Dermis microvascular lymphatic vessel endothelial cell (primary cell): ENCODE data around the gene PFKP. TPM values are rescaled to one million over a fixed set of nuclear protein-coding genes. Genes with fewer than 3 reads are reported as not detected.
"Not testable (repeated sequence)": the region's sequence is repeated elsewhere in the genome, so short reads cannot be mapped to it uniquely, and the experiment has no call there.

Experiments used
- DNase-seq, 2 donors: peaks; one replicate each; pipeline versions ENCODE4 v3.0.0 to v3.0.0-alpha.2; 2010; ENCODE audit warnings: low read depth in 2 of 2
- total RNA-seq: library from RNA; depleted of rRNA; stranded (reverse); fragments of >200 nt; gene quantifications from 2 replicates; pipeline ENCODE4 v1.2.1, GENCODE V29; 2014

The PFKP gene
- total RNA-seq, 1 donor from 2014 or later: 166 TPM

DNA sequence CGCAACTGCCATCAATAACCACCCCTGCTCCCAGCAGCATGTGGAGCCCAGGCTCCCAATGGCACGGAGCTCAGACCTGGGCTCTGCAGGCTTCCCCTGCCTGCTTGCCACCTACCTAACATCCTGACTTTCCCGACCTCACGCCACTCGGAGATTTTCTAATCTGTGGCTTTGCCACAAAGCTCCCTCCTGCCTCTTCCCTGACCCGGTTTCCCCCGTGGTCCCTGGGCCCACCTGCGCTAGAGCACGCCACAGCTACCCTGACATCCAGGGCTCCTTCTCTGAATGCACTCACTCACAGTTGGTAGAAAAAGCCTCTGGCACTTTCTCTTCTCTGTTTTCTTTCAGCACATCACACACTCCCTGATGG, 85.2 kb downstream of the PFKP start:
- DNase-seq: no peak

DNA sequence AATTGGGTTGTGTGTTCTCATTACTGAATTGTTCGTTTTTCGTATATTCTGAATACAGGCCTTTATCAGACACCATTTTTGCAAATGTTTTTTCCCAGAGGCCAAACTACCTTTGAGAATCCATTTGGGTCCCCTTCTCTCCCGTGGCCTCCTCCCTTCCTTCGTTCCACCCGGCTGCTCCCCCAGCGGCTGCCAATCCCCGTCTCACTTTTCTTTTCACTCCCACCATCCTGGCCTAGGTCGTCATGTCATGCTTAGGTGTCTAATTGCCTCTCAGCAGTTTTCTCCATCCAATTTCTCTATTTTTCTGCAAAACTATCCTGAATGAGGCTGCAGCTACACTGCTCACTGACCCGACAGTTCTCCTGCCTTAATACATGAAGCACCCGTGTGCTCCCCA, 87.3 kb downstream of the PFKP start:
- no peak for DNase-seq

DNA sequence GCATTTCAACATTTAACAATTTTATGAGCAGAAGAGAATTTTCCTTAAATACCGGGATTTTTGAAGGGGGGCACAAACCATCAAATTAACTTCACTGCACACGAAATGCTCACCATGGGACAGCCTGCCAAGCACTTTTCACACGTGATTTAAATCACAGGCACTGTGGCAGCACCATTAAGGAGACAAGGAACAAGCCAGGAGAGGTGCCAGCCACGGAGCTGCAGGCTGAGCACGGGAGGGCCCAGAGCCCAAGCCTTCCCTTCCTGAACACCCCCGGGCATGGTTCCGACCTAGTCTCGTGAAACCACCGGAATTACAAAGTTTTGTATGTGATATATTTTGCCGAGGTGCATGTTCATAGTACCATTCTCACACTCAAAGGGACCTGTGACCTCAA, 91.8 kb downstream of the PFKP start:
- no peak for DNase-seq

DNA sequence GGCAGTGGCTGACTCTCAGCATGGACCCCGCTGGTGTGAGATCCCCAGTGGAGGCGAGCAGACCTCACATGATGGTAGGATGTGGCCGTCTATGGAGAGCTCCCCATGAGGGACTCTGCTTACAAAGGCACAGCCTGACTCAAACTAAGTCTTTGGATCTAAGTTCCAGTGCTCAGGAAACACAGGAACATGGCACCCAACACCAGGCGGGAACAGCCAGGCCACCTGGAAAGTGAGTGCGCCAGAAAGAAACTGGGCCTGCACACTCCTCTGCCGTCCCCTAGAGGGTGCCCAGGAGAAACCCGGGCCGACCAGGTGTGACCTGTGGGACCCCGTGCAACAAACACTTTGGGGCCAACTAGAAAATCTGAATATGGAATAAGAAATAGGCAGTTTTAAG, 95.2 kb downstream of the PFKP start:
- DNase-seq: no peak

DNA sequence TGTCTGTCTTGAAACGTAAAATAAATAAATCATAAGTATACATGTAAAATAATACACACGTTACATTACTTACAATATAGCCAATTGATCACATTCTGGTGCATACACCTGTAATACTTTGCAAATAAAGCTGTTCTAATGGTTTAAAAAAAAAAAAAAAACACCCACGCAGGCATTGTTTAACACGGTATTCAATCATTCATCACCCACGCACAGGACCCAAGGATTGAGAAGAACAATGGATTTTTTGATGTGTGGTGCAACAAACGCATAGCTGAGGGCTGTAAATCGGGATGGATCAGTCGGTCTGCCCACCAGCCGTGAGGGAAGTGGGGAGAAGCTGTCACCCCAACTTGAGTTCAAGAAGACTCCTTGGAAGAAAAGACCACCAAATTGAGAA, 96.5 kb downstream of the PFKP start:
- peak in 1 of 2 donors; percentile 22 for DNase-seq

DNA sequence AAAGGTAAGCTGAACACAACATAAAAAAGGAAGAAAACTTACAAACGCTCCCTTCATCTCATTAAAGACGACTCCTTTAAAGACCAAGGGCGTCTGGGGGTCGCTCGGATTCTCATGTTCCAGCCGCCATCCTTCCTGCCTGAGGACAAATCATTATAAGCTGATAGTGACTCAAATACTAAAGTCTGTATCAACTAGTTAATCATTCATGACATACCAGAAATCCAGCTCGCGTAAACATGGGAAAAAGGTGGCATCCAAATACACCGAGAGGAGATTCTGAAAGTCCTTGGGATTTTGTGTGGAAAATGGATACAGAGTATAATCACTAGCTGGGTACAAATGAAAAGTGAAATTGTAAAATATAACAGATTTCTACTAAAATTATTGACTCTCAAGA, 97.8 kb downstream of the PFKP start:
- no peak for DNase-seq

DNA sequence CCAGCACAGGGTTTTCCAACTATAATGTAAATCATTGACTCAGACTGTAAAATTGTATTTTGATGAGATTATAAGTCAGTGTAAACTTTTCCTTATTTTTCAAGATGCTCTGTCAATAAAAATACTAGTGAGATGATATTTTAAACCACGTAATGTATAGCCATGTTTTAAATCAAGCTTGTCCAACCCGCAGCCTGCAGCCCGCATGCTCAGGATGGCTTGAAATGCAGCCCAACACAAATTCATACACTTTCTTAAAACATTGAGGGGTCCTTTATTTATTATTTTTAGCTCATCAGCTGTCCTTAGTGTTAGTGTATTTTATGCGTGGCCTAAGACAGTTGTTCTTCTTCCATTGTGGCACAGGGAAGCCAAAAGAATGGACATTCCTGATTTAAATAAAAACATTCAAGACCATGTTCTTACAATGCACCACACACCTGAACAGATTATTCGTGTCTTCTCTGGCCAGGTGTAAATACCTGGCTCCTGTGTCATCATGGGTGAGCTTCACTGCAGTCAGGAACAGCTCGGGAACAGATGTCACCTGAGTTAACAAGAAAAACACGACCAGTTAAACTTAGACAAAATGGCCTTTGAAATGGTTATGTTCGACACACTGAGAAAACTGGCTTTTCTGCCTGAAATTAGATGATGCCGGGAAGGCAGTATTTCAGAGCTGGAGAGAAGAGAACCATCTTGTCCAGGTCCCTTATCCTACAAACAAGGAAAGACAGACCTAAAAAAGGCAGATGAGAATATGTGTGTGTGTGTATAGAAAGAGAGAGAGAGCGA, 99.3 kb downstream of the PFKP start:
- no peak for DNase-seq

DNA sequence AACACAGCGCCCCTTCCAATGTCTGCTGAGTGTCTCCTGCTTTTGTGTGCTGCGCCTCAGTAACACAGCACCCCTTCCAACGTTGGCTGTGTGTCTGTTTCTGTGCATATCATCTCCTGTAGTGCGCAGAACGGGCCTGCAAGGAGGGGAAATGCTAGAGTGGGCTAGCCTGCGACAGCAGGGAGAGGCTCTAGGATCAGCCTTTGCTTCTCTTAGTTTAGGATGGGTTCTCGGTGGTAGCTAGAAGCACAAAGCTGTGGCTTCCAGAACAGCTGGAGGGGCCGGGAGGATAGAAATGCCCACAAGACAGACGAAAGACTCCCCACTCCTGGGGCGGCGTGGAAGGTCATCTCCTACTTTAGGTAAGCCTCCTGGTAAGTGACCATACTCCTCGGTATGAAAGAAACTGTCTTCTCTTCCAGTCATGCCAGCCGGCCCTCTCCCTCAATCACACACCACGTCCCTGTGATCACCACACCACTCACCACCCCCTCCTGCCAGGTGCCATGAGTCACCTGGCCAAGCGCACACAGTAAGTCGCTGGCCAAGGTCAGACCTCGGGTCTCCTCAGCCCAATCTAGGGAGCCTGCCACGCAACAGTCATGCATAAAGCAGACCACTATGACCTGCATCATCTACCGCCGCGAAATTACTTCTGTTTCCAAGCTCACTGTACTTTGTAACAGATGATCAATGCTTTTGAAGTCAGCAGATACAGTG, 100.4 kb downstream of the PFKP start:
- no peak for DNase-seq

DNA sequence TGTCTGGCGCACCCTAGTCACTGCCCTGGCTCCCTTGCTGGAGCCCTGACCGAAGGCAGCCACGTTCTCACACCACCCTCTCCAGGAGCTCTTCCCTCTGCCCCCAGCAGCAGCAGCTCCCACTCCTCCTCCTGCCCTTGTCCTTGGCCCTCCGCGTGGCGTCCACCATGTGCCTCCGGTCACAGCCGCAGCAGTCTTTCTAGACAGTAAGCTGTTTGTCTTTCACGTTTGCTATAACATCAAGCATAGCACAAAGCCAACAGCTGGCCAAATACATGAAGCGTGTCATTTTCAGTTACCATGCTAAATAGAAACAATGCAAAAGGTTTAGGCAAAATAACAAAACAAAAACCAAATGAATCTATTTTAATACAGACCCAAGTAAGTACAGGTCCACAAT, 101.9 kb downstream of the PFKP start:
- DNase-seq: no peak

DNA sequence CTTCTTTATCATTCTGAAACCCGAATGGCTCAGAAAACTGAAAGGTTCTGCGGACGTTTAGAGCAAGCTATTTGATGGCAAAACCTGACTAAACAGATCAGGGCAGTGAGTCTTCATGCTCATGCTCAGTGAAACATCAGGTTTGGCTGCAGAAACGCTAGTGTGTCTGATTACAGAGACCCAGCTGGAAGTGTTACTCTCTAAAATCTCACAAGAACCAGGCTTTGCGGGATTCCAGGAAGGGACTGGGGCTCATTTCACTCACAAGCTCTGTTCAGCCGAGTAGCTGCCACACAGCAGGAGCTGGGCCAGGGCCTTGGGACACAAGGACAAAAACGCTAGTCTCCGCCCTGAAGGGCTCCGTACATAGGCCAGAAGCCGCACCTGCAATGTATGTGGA, 102.3 kb downstream of the PFKP start:
- no peak for DNase-seq

DNA sequence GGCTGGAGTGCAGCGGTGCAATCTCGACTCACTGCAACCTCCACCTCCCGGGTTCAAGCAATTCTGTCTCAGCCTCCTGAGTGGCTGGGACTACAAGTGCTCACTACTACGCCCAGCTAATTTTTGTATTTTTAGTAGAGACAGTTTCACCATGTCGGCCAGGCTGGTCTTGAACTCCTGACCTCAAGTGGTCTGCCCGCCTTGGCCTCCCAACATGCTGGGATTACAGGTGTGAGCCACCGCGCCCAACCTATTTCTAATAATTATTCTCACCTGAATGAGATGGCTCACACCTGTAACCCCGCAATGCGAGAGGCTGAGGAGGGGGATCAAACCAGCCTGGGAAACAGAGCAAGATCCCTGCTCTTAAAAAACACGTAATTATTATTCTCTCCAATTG, 104.1 kb downstream of the PFKP start:
- not testable (repeated sequence) for DNase-seq

DNA sequence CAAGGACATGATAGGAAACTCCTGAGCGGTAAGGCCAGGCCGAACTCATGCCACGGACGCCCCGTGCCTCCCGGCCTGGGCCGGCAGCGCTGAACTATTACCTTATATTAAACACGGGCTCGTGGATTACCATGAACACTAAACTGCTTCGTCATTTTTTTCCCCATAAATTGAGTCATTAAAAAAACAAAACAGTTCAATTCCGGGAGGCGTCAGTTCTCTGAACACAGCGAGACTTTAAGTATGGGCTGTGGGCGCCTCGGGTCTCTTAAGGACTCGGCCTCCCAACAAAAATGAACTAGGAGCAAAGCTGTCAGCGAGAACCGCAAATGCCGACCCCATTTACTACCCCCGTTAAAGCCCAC, 104.7 kb downstream of the PFKP start:
- peak; percentile 51 to 81 for DNase-seq

DNA sequence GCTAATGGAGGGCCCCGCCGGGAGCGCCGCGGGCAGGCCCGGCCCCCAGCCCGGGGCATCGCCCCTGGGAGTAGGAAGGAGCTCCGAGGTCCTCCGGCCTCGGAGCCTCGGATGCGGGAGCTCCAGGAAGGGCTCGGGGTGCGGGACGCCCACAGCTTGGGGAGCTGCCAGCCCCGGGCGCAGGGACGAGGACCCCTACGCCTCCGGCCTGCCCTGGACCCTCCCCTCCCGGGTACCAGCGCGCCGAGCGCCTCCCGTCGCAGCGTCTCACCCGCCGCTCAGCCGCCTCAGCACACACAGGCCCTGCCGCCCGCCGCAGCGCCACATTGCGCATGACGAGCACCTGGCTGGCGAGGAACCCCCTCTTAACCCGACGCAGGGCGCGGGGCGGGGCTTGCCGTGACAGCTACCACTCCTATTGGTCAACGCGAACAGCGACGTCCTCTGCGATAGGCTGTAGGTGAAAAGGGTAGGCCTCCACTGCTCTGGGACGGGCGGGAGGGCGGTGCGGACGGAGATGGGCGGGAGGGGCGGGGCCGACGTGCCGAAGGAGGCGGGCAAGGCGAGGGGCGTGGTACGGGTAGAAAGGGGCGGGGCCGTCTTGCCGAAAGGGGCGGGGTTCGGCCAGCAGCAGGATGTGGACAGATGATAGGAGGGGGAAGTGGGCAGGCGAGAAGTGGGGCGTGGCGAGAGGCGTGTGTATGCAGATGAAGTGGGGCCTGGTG, 105.3 kb downstream of the PFKP start, which contains the start of gene PITRM1:
Gene PITRM1, minus strand, starts transcription at position 337 of the 725 bp plus-strand sequence. Its CDS starts 10 bp downstream, at position 327.
- peak; percentile 98 to 100 for DNase-seq

DNA sequence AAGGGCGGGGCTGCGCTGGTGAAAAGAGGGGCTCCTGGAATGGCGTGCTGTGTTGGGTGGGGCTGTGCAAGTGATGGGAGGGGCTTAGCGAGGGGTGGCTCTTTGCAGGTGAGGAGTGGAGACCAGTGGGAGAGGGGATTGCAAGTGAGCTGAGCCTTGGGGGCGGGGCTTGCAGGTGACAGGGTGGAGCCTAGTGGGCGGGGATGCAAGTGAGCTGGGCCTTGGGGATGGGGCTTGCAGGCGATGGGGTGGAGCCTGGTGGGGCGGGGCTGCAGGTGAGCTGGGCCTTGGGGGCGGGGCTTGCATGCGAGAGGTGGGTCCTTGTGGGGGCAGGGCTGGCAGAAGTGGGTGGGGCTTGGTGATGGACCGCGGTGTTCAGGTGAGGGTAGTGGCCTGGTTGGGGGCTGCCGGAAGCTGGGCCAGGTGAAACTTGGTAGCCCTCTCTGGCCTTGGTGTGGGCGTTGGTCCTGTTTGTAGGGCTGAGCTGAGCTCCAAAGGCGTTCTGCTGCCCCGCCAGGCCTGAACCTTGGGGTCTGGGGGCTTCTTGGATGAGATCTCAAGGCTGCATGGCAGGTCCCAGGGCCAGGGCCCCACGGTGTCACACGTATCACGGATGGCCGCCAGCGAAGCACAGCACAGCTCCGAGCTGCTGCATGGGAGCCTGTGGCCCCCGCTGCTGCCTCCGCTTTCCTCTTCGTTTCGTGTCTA, 106.0 kb downstream of the PFKP start:
- no peak for DNase-seq

DNA sequence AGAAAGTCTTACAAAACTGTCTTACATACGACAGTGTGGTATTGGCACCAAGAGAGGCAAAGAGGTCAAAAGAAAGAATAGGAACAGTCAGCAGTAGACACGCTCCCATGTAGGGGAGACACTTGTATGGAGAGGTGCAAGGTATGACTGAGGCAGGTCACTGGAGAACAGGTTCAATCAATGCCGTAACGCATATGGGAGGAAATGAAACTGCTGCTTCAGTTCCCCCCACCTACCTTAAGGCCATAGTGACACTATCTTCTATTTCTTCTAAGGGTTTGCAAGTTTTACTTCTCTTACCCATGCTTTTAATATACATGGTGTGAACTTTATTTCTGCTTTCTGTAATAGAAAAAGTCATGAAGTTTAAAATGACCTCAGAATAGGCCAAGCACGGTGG, 110.7 kb downstream of the PFKP start:
- DNase-seq: no peak

DNA sequence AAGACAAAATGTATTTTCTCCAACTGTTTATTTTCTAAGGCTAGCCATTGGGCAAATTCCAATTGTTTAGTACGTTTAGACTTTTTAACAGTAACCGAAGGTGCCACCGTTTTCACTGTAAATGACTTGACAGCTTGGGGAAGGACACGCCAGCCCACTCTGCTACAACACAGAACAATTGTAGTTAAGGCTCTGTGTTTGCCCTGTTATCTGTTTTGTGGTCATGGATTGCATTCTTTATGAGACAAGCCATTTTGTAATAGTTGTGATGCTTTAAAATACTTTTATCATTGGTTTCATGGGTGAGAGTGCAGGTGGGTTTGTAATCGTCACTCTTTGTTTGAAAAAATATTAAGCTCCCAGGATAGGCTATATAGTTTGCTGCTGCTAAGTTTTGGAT, 111.8 kb downstream of the PFKP start:
- no peak for DNase-seq

DNA sequence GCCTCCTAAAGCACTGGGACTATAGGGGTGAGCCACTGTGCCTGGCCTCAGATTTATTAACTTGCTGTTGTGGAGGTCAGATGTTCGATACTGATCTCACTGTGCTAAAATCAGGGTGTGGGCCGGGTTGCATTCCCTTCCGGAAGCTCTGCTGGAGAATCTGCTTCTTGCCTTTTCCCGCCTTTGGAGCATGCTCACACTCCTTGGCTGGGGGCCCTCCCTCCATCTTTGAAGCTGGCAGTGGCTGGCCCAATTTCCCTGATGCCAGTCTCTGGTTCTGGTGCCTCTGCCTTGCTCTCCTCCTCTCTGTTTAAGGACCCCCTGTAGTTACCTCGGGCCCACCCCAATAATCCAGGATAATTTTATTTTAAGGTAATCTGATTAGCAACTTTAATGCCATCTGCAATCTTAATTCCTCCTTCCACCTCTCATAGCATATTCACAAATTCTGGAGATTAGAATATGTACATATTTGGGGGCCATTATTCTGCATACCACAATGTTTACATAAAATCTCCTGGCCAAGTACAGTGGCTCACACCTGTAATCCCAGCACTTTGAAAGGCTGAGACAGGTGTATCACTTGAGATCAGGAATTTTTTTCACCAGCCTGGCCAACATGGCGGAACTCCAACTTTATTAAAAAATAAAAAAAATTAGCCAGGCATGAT, 113.1 kb downstream of the PFKP start:
- no peak for DNase-seq

DNA sequence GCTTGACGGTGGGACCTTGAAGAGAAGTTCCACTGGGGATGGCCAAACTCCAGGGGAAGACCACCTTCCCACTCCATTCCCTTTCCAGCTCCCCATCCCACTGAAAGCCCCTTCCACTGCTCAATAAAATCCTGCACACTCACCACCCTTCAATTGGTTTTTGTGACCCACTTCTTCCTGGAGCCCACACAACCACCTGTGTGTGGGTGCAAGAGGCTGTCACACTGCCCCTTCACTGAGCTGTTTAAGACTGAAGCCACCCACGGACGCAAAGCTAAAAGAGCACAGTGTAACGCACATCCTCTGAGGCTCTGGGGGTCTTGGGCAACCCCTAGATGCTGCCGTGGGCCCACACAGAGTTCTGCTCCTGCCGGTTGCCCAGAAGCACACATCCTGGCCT, 118.0 kb downstream of the PFKP start:
- DNase-seq: no peak

DNA sequence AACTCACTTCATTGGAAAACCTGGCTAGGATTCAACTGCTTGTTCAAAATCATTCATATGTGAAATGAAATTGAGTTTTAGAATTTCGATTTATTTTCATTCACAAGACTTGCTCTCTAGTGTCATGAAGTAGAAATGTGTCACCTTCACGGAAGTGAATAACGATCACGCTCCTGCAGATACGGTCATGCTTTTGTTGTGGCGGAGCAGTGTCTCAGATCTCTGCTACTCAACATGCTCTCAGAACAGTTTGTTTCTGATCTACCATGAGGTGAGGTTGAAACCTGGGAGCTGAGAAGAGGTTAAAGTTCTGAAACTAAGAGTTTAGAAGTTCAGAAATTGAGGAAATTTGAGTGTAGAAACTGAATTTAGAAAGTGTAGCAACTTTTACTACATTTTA, 119.0 kb downstream of the PFKP start:
- DNase-seq: no peak
